ENCODE measurements around the gene LAMTOR3.

- TF ChIP-seq CTCF (IDR thresholded peaks at IDR 0.05) (no peak), POLR2A (IDR thresholded peaks at IDR 0.05) (no peak)
Measured at GRCh38 chr4:99835942-99836341, 58.3 kb downstream of the LAMTOR3 start.
